Nephron progenitor cell (in vitro differentiated cells): ENCODE results near the gene SNAI3.
A peak's percentile ranks its signal among the peaks of the same experiment; 100 is the strongest.

Experiments used
- DNase-seq: peaks from one replicate; pipeline ENCODE4 v3.0.0; 2021
- H3K27ac Mint-ChIP-seq: 2 replicates; pipeline ENCODE4 v1.8.0; 2021; ENCODE audit warnings: mild to moderate bottlenecking, moderate library complexity, mixed read lengths
- H3K27me3 Mint-ChIP-seq: 2 replicates; pipeline ENCODE4 v1.8.0; 2021; ENCODE audit warnings: mild to moderate bottlenecking, low read depth, mixed read lengths; ENCODE audit not compliant: poor library complexity
- H3K36me3 Mint-ChIP-seq: 2 replicates; pipeline ENCODE4 v1.8.0; 2021; ENCODE audit warnings: low read depth, mixed read lengths
- H3K4me1 Mint-ChIP-seq: 2 replicates; pipeline ENCODE4 v1.8.0; 2021; ENCODE audit warnings: mixed read lengths
- H3K4me3 Mint-ChIP-seq: 2 replicates; pipeline ENCODE4 v1.8.0; 2021; ENCODE audit warnings: mild to moderate bottlenecking, moderate library complexity, mixed read lengths
- H3K9me3 Mint-ChIP-seq: 2 replicates; pipeline ENCODE4 v1.8.0; 2021; ENCODE audit warnings: mild to moderate bottlenecking, moderate library complexity, mixed read lengths
- CTCF ChIP-seq: fragments of 200-600 bp; sonication (generic); IDR thresholded peaks from 2 replicates; pipeline ENCODE4 v1.5.0; 2021; ENCODE audit warnings: antibody characterized with exemption

SNAI3 gene

GRCh38 chr16:88715312-88716190, 29.2 kb upstream of the SNAI3 start:
- no peak overlapping the region for H3K27ac Mint-ChIP-seq
- no peak overlapping the region for H3K4me3 Mint-ChIP-seq
- H3K36me3 Mint-ChIP-seq, result peaks cover 5% of the 10 kb centered on the region
- no peak for DNase-seq
- no peak for TF ChIP-seq CTCF
- H3K9me3 Mint-ChIP-seq, result no peaks in the 10 kb centered on the region
- H3K4me1 Mint-ChIP-seq, result peaks cover 13% of the 10 kb centered on the region
- no peaks in the 10 kb centered on the region for H3K27me3 Mint-ChIP-seq

- Mint-ChIP-seq H3K9me3 (no peaks in the 10 kb centered on the region), H3K27ac (no peak overlapping the region), H3K4me3 (no peak overlapping the region), H3K27me3 (no peaks in the 10 kb centered on the region), H3K36me3 (peaks cover 5% of the 10 kb centered on the region), H3K4me1 (peaks cover 15% of the 10 kb centered on the region)
- TF ChIP-seq CTCF, result no peak
- no peak for DNase-seq
Observed at GRCh38 chr16:88714420-88715302, 28.4 kb upstream of the SNAI3 start.

- no peak for DNase-seq
- Mint-ChIP-seq H3K4me3 (no peak overlapping the region), H3K27ac (peak overlapping the region; percentile 54), H3K4me1 (peaks cover 15% of the 10 kb centered on the region), H3K36me3 (peaks cover 5% of the 10 kb centered on the region), H3K9me3 (no peaks in the 10 kb centered on the region), H3K27me3 (no peaks in the 10 kb centered on the region)
- no peak for TF ChIP-seq CTCF
Observed at GRCh38 chr16:88713568-88714419, 27.5 kb upstream of the SNAI3 start.

- Mint-ChIP-seq H3K27me3 (no peaks in the 10 kb centered on the region), H3K27ac (no peak overlapping the region), H3K36me3 (peaks cover 5% of the 10 kb centered on the region), H3K9me3 (no peaks in the 10 kb centered on the region), H3K4me1 (peaks cover 15% of the 10 kb centered on the region), H3K4me3 (no peak overlapping the region)
- no peak for DNase-seq
- TF ChIP-seq CTCF, result no peak
Observed at GRCh38 chr16:88713054-88713453, 26.7 kb upstream of the SNAI3 start.

- Mint-ChIP-seq H3K27ac (no peak overlapping the region), H3K9me3 (no peaks in the 10 kb centered on the region), H3K4me1 (peaks cover 18% of the 10 kb centered on the region), H3K27me3 (no peaks in the 10 kb centered on the region), H3K36me3 (peaks cover 5% of the 10 kb centered on the region), H3K4me3 (no peak overlapping the region)
- no peak for DNase-seq
- TF ChIP-seq CTCF, result no peak
Observed at GRCh38 chr16:88712362-88712979, 26.2 kb upstream of the SNAI3 start.
